NCI-H2107 treated with DMSO at 0.1 percent for 48 hours (cell line): Measurements from ENCODE around the gene GIMD1.
"Not testable (repeated sequence)": the region's sequence is repeated elsewhere in the genome, so short reads cannot be mapped to it uniquely, and the experiment has no call there.

ENCODE experiments used
- DNase-seq: peaks from one replicate; lab custom pipeline; 2025; ENCODE audit not compliant: unreplicated experiment; lab: John Stamatoyannopoulos, UW

Gene GIMD1

GRCh38 chr4:106368678-106369077, at the start of gene GIMD1:
GIMD1 (minus strand) TSS chr4:106368778; CDS start chr4:106367435, 1,343 bp downstream.
- no peak for DNase-seq

DNA sequence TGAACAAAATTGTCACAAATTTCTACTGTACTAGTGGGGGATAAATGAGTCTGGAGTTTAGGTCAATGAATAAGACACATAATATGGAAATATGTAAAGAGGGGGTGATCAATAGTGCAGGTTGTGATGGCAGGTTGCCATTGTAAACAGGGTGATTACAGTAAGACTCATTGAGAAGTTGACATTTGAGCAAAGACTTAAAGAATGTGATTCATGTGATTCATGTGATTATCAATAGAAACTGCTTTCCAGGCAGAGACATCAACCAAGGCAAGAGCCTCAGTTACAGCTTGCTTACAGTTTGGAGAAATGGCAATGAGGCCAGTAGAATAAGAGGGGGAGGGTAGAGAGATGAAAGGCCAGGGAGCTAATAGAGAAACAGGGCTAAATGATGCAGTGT, 45.8 kb upstream of the GIMD1 start:
- no peak for DNase-seq

GRCh38 chr4:106409901-106410889, 41.6 kb upstream of the GIMD1 start:
- DNase-seq: no peak

DNA sequence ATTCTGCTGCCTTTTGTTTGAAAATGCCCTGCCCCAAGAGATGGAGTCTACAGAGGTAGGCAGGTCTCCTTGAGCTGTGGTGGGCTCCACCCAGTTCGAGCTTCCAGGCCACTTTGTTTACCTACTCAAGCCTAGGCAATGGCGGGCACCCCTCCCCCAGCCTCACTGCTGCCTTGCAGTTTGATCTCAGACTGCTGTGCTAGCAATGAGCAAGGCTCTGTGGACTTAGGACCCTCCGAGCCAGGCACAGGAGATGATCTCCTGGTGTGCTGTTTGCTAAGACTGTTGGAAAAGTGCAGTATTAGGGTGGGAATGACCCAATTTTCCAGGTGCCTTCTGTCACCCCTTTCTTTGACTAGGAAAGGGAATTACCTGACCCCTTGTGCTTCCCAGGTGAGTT, 39.4 kb upstream of the GIMD1 start:
- DNase-seq: not testable (repeated sequence)

- no peak for DNase-seq
These were observed 32.6 kb upstream of the GIMD1 start for GRCh38 chr4:106401157-106401556.

- not testable (repeated sequence) for DNase-seq
These were observed 30.3 kb upstream of the GIMD1 start for GRCh38 chr4:106398898-106399297.

GRCh38 chr4:106395582-106395981, 27.0 kb upstream of the GIMD1 start:
- DNase-seq: no peak

DNA sequence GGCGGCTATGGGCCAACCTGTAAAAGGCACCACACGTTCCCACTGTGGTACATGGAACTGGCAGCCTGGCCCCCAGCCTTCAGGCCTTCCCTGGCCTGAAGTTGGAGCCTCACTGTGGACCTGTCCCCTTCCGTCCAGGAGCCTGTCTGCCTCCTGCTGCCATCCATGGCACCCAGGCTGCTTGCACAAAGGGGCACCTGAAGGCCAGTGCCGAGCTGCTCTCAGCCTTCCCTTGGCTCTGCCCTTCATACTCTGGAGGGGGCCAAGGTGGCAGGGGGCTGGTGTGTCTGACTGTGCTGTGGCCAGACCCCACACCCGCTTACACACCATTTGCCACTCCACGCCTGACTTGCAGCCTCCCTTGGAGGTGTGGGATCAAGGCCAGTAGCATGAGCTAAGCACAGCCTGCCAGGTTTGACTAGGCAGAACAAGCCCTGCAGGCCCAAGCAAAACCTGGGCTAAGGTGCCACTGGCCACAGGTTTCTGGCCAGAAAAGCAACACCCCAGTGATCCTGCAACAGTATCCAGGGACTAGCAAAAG, 17.3 kb upstream of the GIMD1 start:
- no peak for DNase-seq

GRCh38 chr4:106384878-106385277, 16.3 kb upstream of the GIMD1 start:
- DNase-seq: no peak

GRCh38 chr4:106380179-106380578, 11.6 kb upstream of the GIMD1 start:
- DNase-seq: no peak

DNA sequence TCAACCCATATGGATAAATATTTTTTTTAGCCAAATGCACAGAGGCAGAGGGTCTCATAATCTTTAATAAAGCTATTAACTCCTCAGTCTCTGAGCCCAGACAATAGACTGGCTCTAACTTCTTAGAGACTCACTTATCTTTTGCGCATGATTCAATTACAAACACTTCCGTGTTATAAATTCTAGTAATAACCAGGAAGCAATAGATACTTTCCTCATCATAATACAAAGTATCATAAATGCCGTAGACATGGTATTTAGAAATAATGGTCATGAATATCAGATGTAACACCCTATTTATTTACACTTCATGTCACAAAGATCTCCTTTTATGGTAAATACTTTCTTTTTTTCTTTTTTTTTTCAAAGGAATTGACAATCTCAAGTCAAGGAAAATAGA, 4.4 kb upstream of the GIMD1 start:
- no peak for DNase-seq

GRCh38 chr4:106371161-106371560, 2.6 kb upstream of the GIMD1 start:
- DNase-seq: no peak

DNA sequence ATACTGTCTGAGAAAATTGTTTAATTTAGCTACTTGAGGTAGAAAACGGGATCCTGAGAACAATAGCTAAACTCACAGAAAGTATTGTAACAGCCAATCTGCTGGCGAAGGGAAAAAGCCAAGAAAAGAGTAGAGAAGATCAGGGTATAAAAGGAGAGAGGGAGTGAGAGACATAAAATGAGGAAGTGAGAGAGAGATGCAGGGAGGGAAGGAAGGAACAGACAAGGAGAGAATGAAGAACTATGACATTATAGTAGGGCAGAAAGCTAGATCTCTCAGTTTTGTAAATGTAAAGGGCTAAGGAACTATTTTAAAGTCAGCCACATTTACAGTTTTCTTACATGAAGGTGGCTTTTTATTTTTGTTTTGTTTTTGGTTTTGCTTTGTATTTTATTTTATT, 1.6 kb upstream of the GIMD1 start:
- no peak for DNase-seq

GRCh38 chr4:106369456-106370060, 980 bp upstream of the GIMD1 start:
- no peak for DNase-seq

DNA sequence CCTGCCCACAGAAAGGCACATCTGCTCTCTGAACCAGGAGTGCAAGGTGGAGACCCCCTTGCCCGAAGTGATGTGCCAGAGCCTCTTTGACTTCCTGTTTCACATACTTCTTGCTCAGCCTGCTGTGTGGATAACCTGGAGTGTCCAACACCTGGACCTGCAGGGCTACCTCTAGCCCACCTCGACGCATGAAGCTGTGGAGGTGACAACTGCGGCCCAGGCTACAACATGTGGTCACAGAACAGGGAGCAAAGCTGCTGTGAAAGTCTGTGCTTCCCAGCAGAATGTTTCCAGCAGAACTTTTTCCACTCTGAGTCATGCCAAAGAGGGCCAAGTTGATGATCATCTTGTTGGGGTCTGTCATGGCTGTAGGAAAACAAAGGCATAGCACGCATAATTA, 1.5 kb downstream of the GIMD1 start:
- no peak for DNase-seq

DNA sequence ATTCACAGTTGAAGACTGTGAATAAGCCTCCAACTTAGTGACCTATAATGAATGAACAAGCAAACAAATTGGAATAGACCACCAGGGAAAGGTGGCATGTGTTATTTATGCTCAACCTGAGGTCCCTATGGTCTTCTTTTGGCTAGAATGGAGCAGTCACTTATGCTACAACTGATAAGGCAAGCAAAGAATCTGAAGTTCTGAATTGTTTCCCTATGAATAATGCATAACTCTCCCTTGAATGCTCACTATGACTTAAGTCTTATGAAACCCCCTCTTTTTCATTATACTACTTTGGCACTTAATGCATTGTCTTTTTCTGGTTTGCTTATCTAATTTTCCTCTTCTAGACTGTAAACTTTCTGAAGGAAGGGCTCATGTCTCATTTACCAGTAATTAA, 2.6 kb downstream of the GIMD1 start:
- DNase-seq: no peak

DNA sequence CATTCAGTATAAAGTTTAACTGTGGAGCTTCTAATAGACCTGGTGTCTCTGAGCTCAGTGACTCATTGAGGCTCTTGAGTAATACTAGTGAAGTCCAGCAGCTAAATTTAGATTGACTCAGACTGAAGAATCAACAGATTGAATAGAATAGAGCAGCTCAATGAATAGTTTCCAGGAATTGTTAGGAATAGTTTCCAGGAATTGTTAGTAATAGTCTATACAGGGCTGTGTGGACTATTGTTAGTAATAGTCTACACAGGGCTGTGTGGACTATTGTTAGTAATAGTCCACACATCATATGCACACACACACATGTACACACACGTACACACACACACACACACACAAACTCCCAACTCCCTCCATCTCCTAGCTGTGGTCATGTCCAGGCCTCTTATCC, 3.0 kb downstream of the GIMD1 start:
- DNase-seq: no peak

- DNase-seq: no peak
These were observed 4.3 kb downstream of the GIMD1 start for GRCh38 chr4:106364282-106364681.

GRCh38 chr4:106362086-106362825, 6.3 kb downstream of the GIMD1 start:
- no peak for DNase-seq

DNA sequence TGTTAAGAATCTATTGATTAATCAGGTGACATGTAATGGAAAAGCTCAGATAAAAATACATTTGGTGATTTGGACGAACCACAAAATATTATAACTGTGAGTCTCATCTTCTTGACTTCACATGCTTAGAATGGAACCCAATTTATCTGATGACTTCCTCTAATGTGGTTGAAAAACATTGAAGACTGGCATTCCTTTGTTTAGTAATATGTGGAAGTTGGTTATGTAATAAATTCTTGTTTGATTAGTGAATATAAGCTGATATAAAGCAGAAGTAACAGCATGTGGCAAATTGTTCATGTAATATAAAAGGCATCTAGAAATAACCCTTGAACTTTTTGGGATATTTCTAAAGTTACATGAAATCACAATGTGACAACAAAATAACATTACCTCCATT, 9.7 kb downstream of the GIMD1 start:
- DNase-seq: no peak

DNA sequence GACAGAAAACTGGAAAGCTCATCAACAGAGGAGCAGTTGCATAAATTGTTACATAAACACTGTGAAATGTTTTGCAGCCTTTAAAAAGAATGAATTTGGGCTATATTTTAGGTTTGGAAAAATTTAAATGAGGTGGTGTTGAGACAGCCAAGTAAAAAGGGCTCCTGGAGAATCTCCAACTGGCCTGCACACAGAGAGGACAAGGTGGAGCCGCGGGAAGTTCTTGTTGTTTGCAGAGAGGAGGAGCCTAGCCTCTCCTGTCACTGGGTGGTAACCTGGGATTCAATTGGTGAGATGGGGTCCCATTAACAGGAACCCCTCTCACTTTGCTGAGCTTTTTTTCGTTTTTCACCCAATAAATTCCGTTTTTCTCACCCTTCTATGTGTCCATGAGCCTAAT, 13.4 kb downstream of the GIMD1 start:
- no peak for DNase-seq
